HCT116 (cell line): Measurements from ENCODE around the gene EDDM3A. TPM values are rescaled to one million over a fixed set of nuclear protein-coding genes. Genes with fewer than 3 reads are reported as not detected.

Experiments used
- ATAC-seq: fragments of 200-7000 bp; cut with Tn5 transposase; 2 replicates; pipeline ENCODE4 v1.9.1; 2020; ENCODE audit warnings: mild to moderate bottlenecking, moderate library complexity
- BruUV-seq: library from RNA; stranded (reverse); fragments of 400-500 nt; replicated peaks from 2 replicates; lab custom pipeline; 2021; lab: Mats Ljungman, UMichigan
- CTCF ChIA-PET: fragments of 300-600 bp; sonication (Branson Sonifier 250); formaldehyde crosslinking; loops from one replicate; lab custom pipeline; 2021; ENCODE audit warnings: antibody characterized with exemption; lab: Charles Lee
- POLR2A ChIA-PET: fragments of 300-600, 350-600 bp; sonication (Branson Sonifier 250); formaldehyde crosslinking; loops from one replicate; lab custom pipeline; 2021; ENCODE audit warnings: antibody characterized with exemption; lab: Charles Lee
- RAD21 ChIA-PET, 2 experiments: fragments of 300-600 bp; sonication (Branson Sonifier 250); formaldehyde crosslinking; loops; one replicate each; lab custom pipeline; 2023; ENCODE audit warnings: low total read pairs in 2 of 2; ENCODE audit not compliant: uncharacterized antibody in 2 of 2, unreplicated experiment in 2 of 2, low non-redundant PET in 1 of 2; lab: Charles Lee
- DNase-seq: peaks from one replicate; pipeline ENCODE4 v3.0.0-alpha.2; 2010; ENCODE audit warnings: low read depth, low spot score
- H2AFZ ChIP-seq: fragments of 200-600 bp; shearing (Covaris generic), sonication (generic); 2 replicates; pipeline ENCODE4 v1.6.1; 2017; ENCODE audit warnings: low read depth, mixed run types, mixed read lengths, antibody characterized with exemption, low read length; ENCODE audit not compliant: poor library complexity, severe bottlenecking
- H3K27ac ChIP-seq: 2 replicates; pipeline ENCODE4 v1.5.1; 2012; ENCODE audit warnings: low read depth, low read length
- H3K27me3 ChIP-seq: fragments of 200-600 bp; sonication (generic); 2 replicates; pipeline ENCODE4 v1.6.1; 2016; ENCODE audit warnings: mixed run types, low read length, mixed read lengths; ENCODE audit not compliant: insufficient read depth
- H3K36me3 ChIP-seq, 2 experiments: fragments of 200-500 bp in 1 of 2; fragments of 200-600 bp in 1 of 2; sonication (Bioruptor generic) in 1 of 2; sonication (generic) in 1 of 2; 2 replicates each; pipeline versions ENCODE4 v1.5.1 to v1.6.1; 2014 to 2016; ENCODE audit warnings: low read length in 2 of 2, inconsistent platforms in 1 of 2, mixed read lengths in 1 of 2, mixed run types in 1 of 2; ENCODE audit not compliant: insufficient read depth in 2 of 2, control insufficient read depth in 1 of 2
- H3K4me1 ChIP-seq, 2 experiments: fragments of 200-600 bp in 1 of 2; sonication (generic) in 1 of 2; 2 replicates each; pipeline versions ENCODE4 v1.5.1 to v1.6.1; 2012 to 2017; ENCODE audit warnings: low read length in 2 of 2, inconsistent platforms in 1 of 2, mild to moderate bottlenecking in 1 of 2, mixed read lengths in 1 of 2, mixed run types in 1 of 2, moderate library complexity in 1 of 2; ENCODE audit not compliant: insufficient read depth in 2 of 2, control insufficient read depth in 1 of 2
- H3K4me2 ChIP-seq: fragments of 200-600 bp; sonication (generic); 2 replicates; pipeline ENCODE4 v1.6.1; 2017; ENCODE audit warnings: mixed run types, low read length, mixed read lengths
- H3K4me3 ChIP-seq, 2 experiments: fragments of 200-600 bp in 1 of 2; sonication (generic) in 1 of 2; replicated peaks in 1 of 2; 2 replicates each; pipeline ENCODE4 v1.5.1; 2011 to 2016; ENCODE audit warnings: low read length in 2 of 2, control low read depth in 1 of 2, low read depth in 1 of 2, mild to moderate bottlenecking in 1 of 2, mixed read lengths in 1 of 2, mixed run types in 1 of 2
- H3K79me2 ChIP-seq: fragments of 200-600 bp; sonication (generic); 2 replicates; pipeline ENCODE4 v1.6.1; 2017; ENCODE audit warnings: mild to moderate bottlenecking, mixed run types, low read length, moderate library complexity, mixed read lengths; ENCODE audit not compliant: insufficient read depth
- H3K9ac ChIP-seq: fragments of 200-600 bp; sonication (generic); 2 replicates; pipeline ENCODE4 v1.6.1; 2016; ENCODE audit warnings: low read length, mixed read lengths
- H3K9me2 ChIP-seq: fragments of 200-600 bp; sonication (generic), shearing (Covaris generic); 2 replicates; pipeline ENCODE4 v1.6.1; 2017; ENCODE audit warnings: mixed run types, mild to moderate bottlenecking, moderate library complexity; ENCODE audit not compliant: insufficient read depth
- H3K9me3 ChIP-seq, 2 experiments: fragments of 200-500 bp in 1 of 2; fragments of 200-600 bp in 1 of 2; sonication (Bioruptor generic) in 1 of 2; sonication (generic) in 1 of 2; 2 replicates each; pipeline ENCODE4 v1.6.1; 2014 to 2017; ENCODE audit warnings: low read length in 2 of 2, mixed read lengths in 2 of 2, inconsistent platforms in 1 of 2, low read depth in 1 of 2, mild to moderate bottlenecking in 1 of 2, mixed run types in 1 of 2, moderate library complexity in 1 of 2; ENCODE audit not compliant: control insufficient read depth in 1 of 2, insufficient read depth in 1 of 2
- H4K20me1 ChIP-seq: fragments of 200-600 bp; sonication (generic), shearing (Covaris generic); 2 replicates; pipeline ENCODE4 v1.6.1; 2017; ENCODE audit warnings: mixed run types, mild to moderate bottlenecking, moderate library complexity; ENCODE audit not compliant: insufficient read depth
- CEBPB ChIP-seq: IDR thresholded peaks from 2 replicates; pipeline ENCODE4 v1.6.1; 2012; ENCODE audit warnings: low read depth
- EGR1 ChIP-seq: IDR thresholded peaks from 2 replicates; pipeline ENCODE4 v1.6.1; 2012; ENCODE audit warnings: low read depth
- ELF1 ChIP-seq: IDR thresholded peaks from 2 replicates; pipeline ENCODE4 v1.6.1; 2012; ENCODE audit warnings: low read depth, borderline replicate concordance
- EZH2 ChIP-seq: fragments of 200-600 bp; sonication (generic); IDR thresholded peaks from 2 replicates; pipeline ENCODE4 v1.6.1; 2017; ENCODE audit warnings: antibody characterized with exemption, mixed run types
- EZH2phosphoT487 ChIP-seq: fragments of 200-600 bp; IDR thresholded peaks from 2 replicates; pipeline ENCODE4 v1.6.1; 2018; ENCODE audit warnings: antibody characterized with exemption, borderline replicate concordance
- FOSL1 ChIP-seq: IDR thresholded peaks from 2 replicates; pipeline ENCODE4 v1.6.1; 2012; ENCODE audit warnings: low read depth
- JUND ChIP-seq: IDR thresholded peaks from 2 replicates; pipeline ENCODE4 v1.6.1; 2012
- POLR2A ChIP-seq: IDR thresholded peaks from 2 replicates; pipeline ENCODE4 v1.7.0; 2011; ENCODE audit warnings: borderline replicate concordance; ENCODE audit not compliant: insufficient read depth, insufficient read length; ENCODE audit errors: extremely low read depth
- RAD21 ChIP-seq: IDR thresholded peaks from 2 replicates; pipeline ENCODE4 v1.6.1; 2012; ENCODE audit warnings: low read depth, mild to moderate bottlenecking
- SIN3A ChIP-seq: IDR thresholded peaks from 2 replicates; pipeline ENCODE4 v1.6.1; 2012; ENCODE audit warnings: low read depth
- SP1 ChIP-seq: IDR thresholded peaks from 2 replicates; pipeline ENCODE4 v1.6.1; 2012; ENCODE audit warnings: low read depth
- TCF7L2 ChIP-seq: IDR thresholded peaks from 2 replicates; pipeline ENCODE4 v1.7.0; 2011; ENCODE audit warnings: borderline replicate concordance, inconsistent platforms; ENCODE audit not compliant: insufficient read depth, insufficient read length; ENCODE audit errors: extremely low read depth
- YY1 ChIP-seq: IDR thresholded peaks from 2 replicates; pipeline ENCODE4 v1.6.1; 2011; ENCODE audit warnings: low read length, low read depth, moderate library complexity, mild to moderate bottlenecking; ENCODE audit not compliant: insufficient replicate concordance; ENCODE audit errors: extremely low read depth
- ZFX ChIP-seq: fragments of 450-650 bp; IDR thresholded peaks from 2 replicates; pipeline ENCODE4 v1.6.1; 2017
- intact Hi-C: fragments of 100-400 bp; cut with micrococcal nuclease; formaldehyde crosslinking; loops from 2 replicates; pipeline ENCODE4 v1.10.0; 2022
- total RNA-seq: library from RNA; stranded (reverse); gene quantifications from one replicate; pipeline ENCODE4 v1.2.1, GENCODE V29; 2021; ENCODE audit not compliant: unreplicated experiment
- TF ChIP-seq, protein P1 (sequence below): IDR thresholded peaks from 2 replicates; pipeline ENCODE4 v1.6.1; 2012; ENCODE audit warnings: low read depth
- TF ChIP-seq, protein P2 (sequence below): IDR thresholded peaks from 2 replicates; pipeline ENCODE4 v1.6.1; 2011; ENCODE audit warnings: mild to moderate bottlenecking, low read length, moderate library complexity; ENCODE audit not compliant: insufficient replicate concordance; ENCODE audit errors: extremely low read depth

EDDM3A gene
- total RNA-seq, 1 experiment from 2014 or later = not detected

DNA sequence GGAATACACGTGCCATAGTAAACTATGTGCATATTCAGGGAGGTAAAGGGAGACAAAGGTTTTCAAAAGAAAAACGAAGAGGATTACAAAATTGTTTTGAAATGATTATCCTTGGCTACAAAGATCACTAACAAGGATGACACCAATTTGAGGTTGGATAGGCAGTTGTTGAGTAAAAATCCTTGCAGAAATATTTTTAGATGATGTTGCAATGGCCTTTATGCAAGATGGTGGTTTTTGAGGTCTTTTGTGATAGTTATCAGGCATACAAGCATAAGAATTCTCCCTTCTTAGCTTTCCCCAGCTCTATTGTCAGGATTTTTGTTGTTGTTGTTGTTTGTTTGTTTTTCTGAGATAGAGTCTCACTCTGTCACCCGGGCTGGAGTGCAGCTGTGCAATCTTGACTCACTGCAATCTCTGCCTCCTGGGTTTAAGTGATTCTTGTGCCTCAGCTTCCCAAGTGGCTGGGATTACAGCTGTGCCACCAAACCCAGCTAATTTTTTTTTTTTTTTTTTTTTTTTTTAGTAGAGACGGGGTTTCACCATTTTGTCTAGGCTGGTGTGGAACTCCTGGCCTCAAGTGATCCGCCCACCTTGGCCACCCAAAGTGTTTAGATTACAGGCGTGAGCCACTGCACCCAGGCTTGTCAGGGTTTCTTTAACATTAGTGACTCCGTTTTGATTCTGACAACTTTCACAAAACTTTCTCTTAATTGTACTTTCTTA, 49.1 kb downstream of the EDDM3A start:
- Histone ChIP-seq H3K4me1 (0 out of 4 replicates have a peak, but pooled peaks cover 0 to under 1% of the 10 kb centered on the region in 2 experiments), H3K27me3 (no peaks in the 10 kb centered on the region), H3K4me3 (no peak overlapping the region), H3K4me2 (no peak overlapping the region), H3K36me3 (no peaks in the 10 kb centered on the region), H3K9ac (no peak overlapping the region), H4K20me1 (no peaks in the 10 kb centered on the region), H3K9me2 (no peaks in the 10 kb centered on the region), H3K9me3 (no peaks in the 10 kb centered on the region), H3K79me2 (no peaks in the 10 kb centered on the region), H2AFZ (no peak overlapping the region), H3K27ac (no peak overlapping the region)
- ATAC-seq = no peak
- intact Hi-C loops = no loop called here
- ChIA-PET RAD21 (no interaction called here), CTCF (no interaction called here), POLR2A (no interaction called here)
- no peak for TF ChIP-seq EGR1
- no peak for TF ChIP-seq SP1
- no peak for DNase-seq
- BruUV-seq = no TSS peak

DNA sequence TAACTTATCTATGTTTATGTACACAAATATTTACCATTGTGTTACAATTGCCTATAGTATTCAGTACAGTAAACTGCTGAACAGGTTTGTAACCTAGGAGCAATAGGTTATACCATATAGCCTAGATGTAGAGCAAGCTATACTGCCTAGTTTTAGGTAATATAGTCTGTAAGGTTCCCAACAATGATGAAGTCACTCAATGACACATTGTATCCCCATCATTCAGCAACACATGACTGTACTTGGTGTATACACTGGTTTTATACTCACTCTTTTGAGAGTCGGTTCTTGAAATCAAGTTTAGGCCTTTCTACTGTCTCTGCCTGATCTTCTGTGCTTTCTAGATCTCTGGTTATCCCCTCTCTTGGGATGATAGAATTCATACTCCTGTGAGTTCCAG, 51.5 kb downstream of the EDDM3A start:
- Histone ChIP-seq H3K9ac (no peak overlapping the region), H3K4me3 (no peak overlapping the region), H3K36me3 (no peaks in the 10 kb centered on the region), H2AFZ (no peak overlapping the region), H3K4me1 (0 out of 4 replicates have a peak, but pooled peaks cover 0 to 8% of the 10 kb centered on the region in 2 experiments), H3K27ac (no peak overlapping the region), H4K20me1 (no peaks in the 10 kb centered on the region), H3K79me2 (no peaks in the 10 kb centered on the region), H3K9me3 (no peaks in the 10 kb centered on the region), H3K4me2 (no peak overlapping the region), H3K27me3 (no peaks in the 10 kb centered on the region), H3K9me2 (no peaks in the 10 kb centered on the region)
- RAD21 ChIA-PET = no interaction called here
- POLR2A ChIA-PET = no interaction called here
- ATAC-seq (no peak), DNase-seq (no peak)
- intact Hi-C loops = no loop called here
- CTCF ChIA-PET = no interaction called here
- BruUV-seq = no TSS peak
- TF ChIP-seq, protein P1, sequence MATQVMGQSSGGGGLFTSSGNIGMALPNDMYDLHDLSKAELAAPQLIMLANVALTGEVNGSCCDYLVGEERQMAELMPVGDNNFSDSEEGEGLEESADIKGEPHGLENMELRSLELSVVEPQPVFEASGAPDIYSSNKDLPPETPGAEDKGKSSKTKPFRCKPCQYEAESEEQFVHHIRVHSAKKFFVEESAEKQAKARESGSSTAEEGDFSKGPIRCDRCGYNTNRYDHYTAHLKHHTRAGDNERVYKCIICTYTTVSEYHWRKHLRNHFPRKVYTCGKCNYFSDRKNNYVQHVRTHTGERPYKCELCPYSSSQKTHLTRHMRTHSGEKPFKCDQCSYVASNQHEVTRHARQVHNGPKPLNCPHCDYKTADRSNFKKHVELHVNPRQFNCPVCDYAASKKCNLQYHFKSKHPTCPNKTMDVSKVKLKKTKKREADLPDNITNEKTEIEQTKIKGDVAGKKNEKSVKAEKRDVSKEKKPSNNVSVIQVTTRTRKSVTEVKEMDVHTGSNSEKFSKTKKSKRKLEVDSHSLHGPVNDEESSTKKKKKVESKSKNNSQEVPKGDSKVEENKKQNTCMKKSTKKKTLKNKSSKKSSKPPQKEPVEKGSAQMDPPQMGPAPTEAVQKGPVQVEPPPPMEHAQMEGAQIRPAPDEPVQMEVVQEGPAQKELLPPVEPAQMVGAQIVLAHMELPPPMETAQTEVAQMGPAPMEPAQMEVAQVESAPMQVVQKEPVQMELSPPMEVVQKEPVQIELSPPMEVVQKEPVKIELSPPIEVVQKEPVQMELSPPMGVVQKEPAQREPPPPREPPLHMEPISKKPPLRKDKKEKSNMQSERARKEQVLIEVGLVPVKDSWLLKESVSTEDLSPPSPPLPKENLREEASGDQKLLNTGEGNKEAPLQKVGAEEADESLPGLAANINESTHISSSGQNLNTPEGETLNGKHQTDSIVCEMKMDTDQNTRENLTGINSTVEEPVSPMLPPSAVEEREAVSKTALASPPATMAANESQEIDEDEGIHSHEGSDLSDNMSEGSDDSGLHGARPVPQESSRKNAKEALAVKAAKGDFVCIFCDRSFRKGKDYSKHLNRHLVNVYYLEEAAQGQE = no peak
- TF ChIP-seq TCF7L2 (no peak), YY1 (no peak), RAD21 (no peak), FOSL1 (no peak), JUND (no peak), ELF1 (no peak), SIN3A (no peak), ZFX (no peak), EZH2 (no peak), CEBPB (no peak), SP1 (no peak), POLR2A (no peak), EZH2phosphoT487 (no peak)
- TF ChIP-seq, protein P2, sequence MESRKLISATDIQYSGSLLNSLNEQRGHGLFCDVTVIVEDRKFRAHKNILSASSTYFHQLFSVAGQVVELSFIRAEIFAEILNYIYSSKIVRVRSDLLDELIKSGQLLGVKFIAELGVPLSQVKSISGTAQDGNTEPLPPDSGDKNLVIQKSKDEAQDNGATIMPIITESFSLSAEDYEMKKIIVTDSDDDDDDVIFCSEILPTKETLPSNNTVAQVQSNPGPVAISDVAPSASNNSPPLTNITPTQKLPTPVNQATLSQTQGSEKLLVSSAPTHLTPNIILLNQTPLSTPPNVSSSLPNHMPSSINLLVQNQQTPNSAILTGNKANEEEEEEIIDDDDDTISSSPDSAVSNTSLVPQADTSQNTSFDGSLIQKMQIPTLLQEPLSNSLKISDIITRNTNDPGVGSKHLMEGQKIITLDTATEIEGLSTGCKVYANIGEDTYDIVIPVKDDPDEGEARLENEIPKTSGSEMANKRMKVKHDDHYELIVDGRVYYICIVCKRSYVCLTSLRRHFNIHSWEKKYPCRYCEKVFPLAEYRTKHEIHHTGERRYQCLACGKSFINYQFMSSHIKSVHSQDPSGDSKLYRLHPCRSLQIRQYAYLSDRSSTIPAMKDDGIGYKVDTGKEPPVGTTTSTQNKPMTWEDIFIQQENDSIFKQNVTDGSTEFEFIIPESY = no peak
